Measurements from ENCODE around the gene RAPGEF4. TPM values are rescaled to one million over a fixed set of nuclear protein-coding genes. Genes with fewer than 3 reads are reported as not detected.

RAPGEF4 gene
- total and polyA plus RNA-seq, 7 donors = 0.23 to 7.6 (median 4.2) TPM

- no peak for TF ChIP-seq POLR2A (IDR thresholded peaks at IDR 0.05)
- TF ChIP-seq CTCF (IDR thresholded peaks at IDR 0.05) = no peak
- TF ChIP-seq EP300 (IDR thresholded peaks at IDR 0.05) = no peak
- TF ChIP-seq POLR2AphosphoS5 (IDR thresholded peaks at IDR 0.05) = no peak
- Histone ChIP-seq H3K4me1 (no peaks in the 10 kb centered on the region), H3K27ac (no peak overlapping the region), H3K36me3 (no peaks in the 10 kb centered on the region), H3K27me3 (no peaks in the 10 kb centered on the region), H3K9me3 (no peaks in the 10 kb centered on the region), H3K4me3 (no peak overlapping the region)
- intact Hi-C loops (cut with DNase I) = no loop called here
- no peak for DNase-seq
- 79 to 80% methylated on average over 7 of the region's 7 CpGs for WGBS, 2 donors
Observed at GRCh38 chr2:172829229-172829628, 93.6 kb downstream of the RAPGEF4 start.

- 88 to 94% methylated on average over 4 of the region's 4 CpGs for WGBS, 2 donors
- no peaks in the 10 kb centered on the region for H3K9me3 ChIP-seq
- no peaks in the 10 kb centered on the region for H3K36me3 ChIP-seq
- H3K4me1 ChIP-seq = no peaks in the 10 kb centered on the region
- intact Hi-C loops (cut with DNase I) = no loop called here
- TF ChIP-seq POLR2AphosphoS5 (IDR thresholded peaks at IDR 0.05) = no peak
- no peak for TF ChIP-seq EP300 (IDR thresholded peaks at IDR 0.05)
- no peak for TF ChIP-seq POLR2A (IDR thresholded peaks at IDR 0.05)
- no peak for TF ChIP-seq CTCF (IDR thresholded peaks at IDR 0.05)
- H3K27me3 ChIP-seq = no peaks in the 10 kb centered on the region
- no peak overlapping the region for H3K27ac ChIP-seq
- H3K4me3 ChIP-seq = no peak overlapping the region
- no peak for DNase-seq
Observed at GRCh38 chr2:172830482-172830881, 94.8 kb downstream of the RAPGEF4 start.

- TF ChIP-seq POLR2A (IDR thresholded peaks at IDR 0.05) (no peak), CTCF (IDR thresholded peaks at IDR 0.05) (no peak), EP300 (IDR thresholded peaks at IDR 0.05) (no peak), POLR2AphosphoS5 (IDR thresholded peaks at IDR 0.05) (no peak)
- intact Hi-C loops (cut with DNase I) = no loop called here
- Histone ChIP-seq H3K4me3 (no peak overlapping the region), H3K27ac (no peak overlapping the region), H3K4me1 (no peaks in the 10 kb centered on the region), H3K9me3 (no peaks in the 10 kb centered on the region), H3K27me3 (no peaks in the 10 kb centered on the region), H3K36me3 (no peaks in the 10 kb centered on the region)
- DNase-seq = no peak
- WGBS, 2 donors = 84 to 86% methylated on average over 2 of the region's 2 CpGs
Observed at GRCh38 chr2:172833898-172834297, 98.3 kb downstream of the RAPGEF4 start.

- Histone ChIP-seq H3K36me3 (no peaks in the 10 kb centered on the region), H3K27me3 (no peaks in the 10 kb centered on the region), H3K4me1 (no peaks in the 10 kb centered on the region), H3K9me3 (no peaks in the 10 kb centered on the region), H3K4me3 (no peak overlapping the region), H3K27ac (no peak overlapping the region)
- no peak for TF ChIP-seq EP300 (IDR thresholded peaks at IDR 0.05)
- no peak for TF ChIP-seq CTCF (IDR thresholded peaks at IDR 0.05)
- TF ChIP-seq POLR2A (IDR thresholded peaks at IDR 0.05) = no peak
- TF ChIP-seq POLR2AphosphoS5 (IDR thresholded peaks at IDR 0.05) = no peak
- 77 to 78% methylated on average over 6 of the region's 6 CpGs for WGBS, 2 donors
- DNase-seq = no peak
- intact Hi-C loops (cut with DNase I) = no loop called here
Observed at GRCh38 chr2:172834881-172835280, 99.2 kb downstream of the RAPGEF4 start.

GRCh38 chr2:172836347-172836821 lies 100.7 kb downstream of the RAPGEF4 start:
- Histone ChIP-seq H3K9me3 (no peaks in the 10 kb centered on the region), H3K36me3 (no peaks in the 10 kb centered on the region), H3K27me3 (no peaks in the 10 kb centered on the region), H3K27ac (peak overlapping the region in 1 of 4 donors; percentile 55), H3K4me3 (no peak overlapping the region), H3K4me1 (no peaks in the 10 kb centered on the region)
- TF ChIP-seq POLR2A (IDR thresholded peaks at IDR 0.05) = no peak
- no peak for TF ChIP-seq EP300 (IDR thresholded peaks at IDR 0.05)
- TF ChIP-seq CTCF (IDR thresholded peaks at IDR 0.05) = no peak
- TF ChIP-seq POLR2AphosphoS5 (IDR thresholded peaks at IDR 0.05) = peak in 2 of 4 donors; percentile 32 to 51
- 44 to 63% methylated on average over 6 of the region's 6 CpGs for WGBS, 2 donors
- intact Hi-C loops (cut with DNase I) = no loop called here
- no peak for DNase-seq

All from sigmoid colon (tissue), 7 donors.